ENCODE measurements around the gene ERI2.

Gene ERI2

DNA sequence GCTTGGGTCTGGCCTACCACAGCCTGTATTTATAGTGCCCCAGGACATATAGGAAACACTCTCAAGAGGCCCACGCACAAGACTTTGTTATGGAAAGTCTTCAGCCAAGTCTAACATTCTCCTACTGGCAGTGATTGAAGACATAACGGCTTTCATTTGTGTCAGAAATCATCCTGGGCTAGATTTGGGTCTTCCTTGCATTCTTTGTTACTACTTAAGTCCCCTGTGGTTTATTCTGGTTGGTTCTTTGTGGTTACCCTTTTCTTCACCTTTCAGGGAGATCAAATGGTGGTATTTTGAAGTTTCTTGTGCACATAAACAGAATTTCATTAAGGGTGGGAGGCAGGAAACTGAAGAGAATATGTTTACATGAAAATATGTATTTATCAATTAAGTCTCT is 37.8 kb upstream of the ERI2 start:
- H3K4me3 ChIP-seq (ENCODE audit: low read depth, low read length): no peak overlapping the region
- CTCF ChIA-PET: interaction anchor here (1.3 to 9.5 kb wide), 4 partner anchors 28 to 240 kb away, joined by 3 to 135 read pairs (median 4); partner anchors contain the start of genes ERI2 and REXO5
- DNase-seq (ENCODE audit: low read depth, low spot score): no peak
- TF ChIP-seq, protein P1, sequence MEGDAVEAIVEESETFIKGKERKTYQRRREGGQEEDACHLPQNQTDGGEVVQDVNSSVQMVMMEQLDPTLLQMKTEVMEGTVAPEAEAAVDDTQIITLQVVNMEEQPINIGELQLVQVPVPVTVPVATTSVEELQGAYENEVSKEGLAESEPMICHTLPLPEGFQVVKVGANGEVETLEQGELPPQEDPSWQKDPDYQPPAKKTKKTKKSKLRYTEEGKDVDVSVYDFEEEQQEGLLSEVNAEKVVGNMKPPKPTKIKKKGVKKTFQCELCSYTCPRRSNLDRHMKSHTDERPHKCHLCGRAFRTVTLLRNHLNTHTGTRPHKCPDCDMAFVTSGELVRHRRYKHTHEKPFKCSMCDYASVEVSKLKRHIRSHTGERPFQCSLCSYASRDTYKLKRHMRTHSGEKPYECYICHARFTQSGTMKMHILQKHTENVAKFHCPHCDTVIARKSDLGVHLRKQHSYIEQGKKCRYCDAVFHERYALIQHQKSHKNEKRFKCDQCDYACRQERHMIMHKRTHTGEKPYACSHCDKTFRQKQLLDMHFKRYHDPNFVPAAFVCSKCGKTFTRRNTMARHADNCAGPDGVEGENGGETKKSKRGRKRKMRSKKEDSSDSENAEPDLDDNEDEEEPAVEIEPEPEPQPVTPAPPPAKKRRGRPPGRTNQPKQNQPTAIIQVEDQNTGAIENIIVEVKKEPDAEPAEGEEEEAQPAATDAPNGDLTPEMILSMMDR (IDR thresholded peaks at IDR 0.05; ENCODE audit: insufficient read depth, low read length, missing control alignments): no peak
- POLR2A ChIA-PET: no interaction called here

DNA sequence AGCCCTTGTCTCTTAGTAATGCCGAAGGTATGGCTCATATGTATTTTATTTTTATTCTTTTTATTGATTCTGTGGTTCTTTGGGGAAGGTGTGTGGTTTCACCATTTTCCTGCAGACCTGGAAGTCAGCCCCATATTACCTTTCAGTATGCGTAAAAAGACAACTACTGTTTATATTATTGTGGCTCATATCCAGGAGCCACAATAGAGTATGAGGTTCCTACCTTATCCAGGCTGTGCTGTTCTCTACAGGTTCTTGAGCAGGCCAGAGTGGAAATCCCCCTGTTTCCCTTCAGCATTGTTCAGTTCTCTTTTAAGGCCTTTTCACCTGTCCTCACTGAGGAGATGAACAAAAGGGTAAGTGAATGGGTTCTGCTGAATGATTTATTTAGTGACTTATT is 33.2 kb upstream of the ERI2 start:
- POLR2A ChIA-PET: no interaction called here
- TF ChIP-seq, protein P1 (IDR thresholded peaks at IDR 0.05; ENCODE audit: insufficient read depth, low read length, missing control alignments): no peak
- no peak for DNase-seq (ENCODE audit: low read depth, low spot score)
- CTCF ChIA-PET: interaction anchor here (1.3 kb wide), 1 partner anchor 9 kb away, joined by 3 read pairs; no protein-coding TSS in a partner anchor
- H3K4me3 ChIP-seq (ENCODE audit: low read depth, low read length): no peak overlapping the region

DNA sequence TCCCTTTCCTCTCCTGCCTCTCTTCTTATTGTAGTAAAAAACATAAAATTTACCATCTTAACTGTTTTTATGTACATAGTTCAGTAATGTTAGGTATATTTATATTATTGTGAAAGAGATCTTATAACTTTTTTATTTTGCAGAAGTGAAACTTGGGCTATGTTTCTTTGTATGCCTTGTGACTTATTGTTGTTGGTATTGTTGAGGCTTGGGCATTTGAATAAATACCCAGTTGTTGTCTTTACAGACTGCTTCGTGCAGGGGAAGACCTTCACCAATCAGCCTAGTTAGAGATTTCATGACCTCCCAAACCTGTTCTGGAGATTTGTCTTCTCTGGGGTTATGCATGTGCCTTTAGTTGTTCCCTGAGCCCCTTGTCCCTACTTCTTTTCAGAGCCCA is 32.0 kb upstream of the ERI2 start:
- ChIA-PET CTCF (interaction anchor here (1.3 kb wide), 1 partner anchor 10 kb away, joined by 3 read pairs; no protein-coding TSS in a partner anchor), POLR2A (no interaction called here)
- no peak for DNase-seq (ENCODE audit: low read depth, low spot score)
- TF ChIP-seq, protein P1 (IDR thresholded peaks at IDR 0.05; ENCODE audit: insufficient read depth, low read length, missing control alignments): no peak
- H3K4me3 ChIP-seq (ENCODE audit: low read depth, low read length): no peak overlapping the region

DNA sequence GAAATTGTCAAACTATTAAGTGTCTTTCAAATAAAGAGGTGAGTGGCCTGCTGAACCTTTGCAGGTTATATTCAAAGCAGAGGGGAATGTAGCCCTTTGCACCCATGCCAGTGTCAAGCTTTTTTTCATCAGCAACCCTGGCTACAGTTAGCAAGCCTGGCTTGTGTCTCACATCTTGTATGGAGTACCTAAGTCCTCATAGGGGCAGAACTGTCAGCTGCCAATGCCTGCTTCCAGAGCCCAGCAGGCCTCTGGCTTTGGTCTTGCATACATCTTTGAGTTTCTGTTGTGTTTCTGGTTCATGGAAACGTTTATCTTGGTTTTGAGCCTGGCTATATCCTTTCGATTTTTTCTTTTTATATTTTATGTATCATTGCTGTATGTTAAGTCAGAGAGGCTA is 26.8 kb upstream of the ERI2 start:
- no peak for DNase-seq (ENCODE audit: low read depth, low spot score)
- ChIA-PET CTCF (interaction anchor here (0.8 to 0.9 kb wide), 2 partner anchors 10 to 14 kb away, joined by 3 read pairs; no protein-coding TSS in a partner anchor), POLR2A (no interaction called here)
- no peak overlapping the region for H3K4me3 ChIP-seq (ENCODE audit: low read depth, low read length)
- TF ChIP-seq, protein P1 (IDR thresholded peaks at IDR 0.05; ENCODE audit: insufficient read depth, low read length, missing control alignments): no peak

DNA sequence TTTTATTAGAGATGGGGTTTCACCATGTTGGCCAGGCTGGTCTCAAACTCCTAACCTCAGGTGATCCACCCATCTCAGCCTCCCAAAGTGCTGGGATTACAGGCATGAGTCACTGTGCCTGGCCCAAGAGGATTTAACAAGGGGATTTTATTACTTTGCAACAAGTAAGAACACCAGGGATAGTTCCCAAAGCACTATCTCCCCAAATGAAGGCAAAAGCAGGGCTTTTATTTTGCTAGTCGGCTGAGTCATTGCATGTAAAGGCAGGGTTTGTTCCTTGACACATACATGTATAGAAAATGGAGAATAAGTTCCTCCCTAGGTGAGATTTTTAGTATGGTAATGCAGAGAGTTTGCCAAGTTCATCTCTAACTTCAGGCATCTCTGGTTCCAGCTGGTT is 24.1 kb upstream of the ERI2 start:
- TF ChIP-seq, protein P1 (IDR thresholded peaks at IDR 0.05; ENCODE audit: insufficient read depth, low read length, missing control alignments): no peak
- H3K4me3 ChIP-seq (ENCODE audit: low read depth, low read length): no peak overlapping the region
- POLR2A ChIA-PET: no interaction called here
- CTCF ChIA-PET: interaction anchor here (1.3 kb wide), 1 partner anchor 20 kb away, joined by 4 read pairs; no protein-coding TSS in a partner anchor
- DNase-seq (ENCODE audit: low read depth, low spot score): no peak

- no peak for DNase-seq (ENCODE audit: low read depth, low spot score)
- TF ChIP-seq, protein P1 (IDR thresholded peaks at IDR 0.05; ENCODE audit: insufficient read depth, low read length, missing control alignments): no peak
- CTCF ChIA-PET: no interaction called here
- POLR2A ChIA-PET: no interaction called here
- no peak overlapping the region for H3K4me3 ChIP-seq (ENCODE audit: low read depth, low read length)
Observed at GRCh38 chr16:20829536-20829935, 23.3 kb upstream of the ERI2 start.
